Liver (tissue), 9 donors: ENCODE data around the gene DNAJB6. TPM values are rescaled to one million over a fixed set of nuclear protein-coding genes. Genes with fewer than 3 reads are reported as not detected.

Experiments used
- DNase-seq: peaks from one replicate; pipeline ENCODE4 v3.0.0-alpha.2; 2017; ENCODE audit warnings: low spot score
- H3K27ac ChIP-seq, 2 donors: one replicate each; pipeline ENCODE4 v1.7.0; 2013; ENCODE audit warnings: inconsistent platforms in 2 of 2, low read length in 2 of 2, control low read depth in 1 of 2, low read depth in 1 of 2, mild to moderate bottlenecking in 1 of 2
- H3K27me3 ChIP-seq, 4 donors: one replicate each; pipeline versions ENCODE4 v1.6.1 to v1.7.0; 2013; ENCODE audit warnings: low read length in 3 of 4, inconsistent platforms in 1 of 4, mild to moderate bottlenecking in 1 of 4, moderate library complexity in 1 of 4; ENCODE audit not compliant: control insufficient read depth in 4 of 4, insufficient read depth in 4 of 4
- H3K36me3 ChIP-seq, 4 donors: one replicate each; pipeline versions ENCODE4 v1.6.1 to v1.7.0; 2013; ENCODE audit warnings: low read length in 3 of 4, mild to moderate bottlenecking in 3 of 4, low read depth in 1 of 4, moderate library complexity in 1 of 4; ENCODE audit not compliant: control insufficient read depth in 4 of 4, insufficient read depth in 3 of 4
- H3K4me1 ChIP-seq, 4 donors: one replicate each; pipeline versions ENCODE4 v1.6.1 to v1.7.0; 2013; ENCODE audit warnings: low read length in 3 of 4, mild to moderate bottlenecking in 3 of 4, moderate library complexity in 1 of 4; ENCODE audit not compliant: control insufficient read depth in 4 of 4, insufficient read depth in 4 of 4
- H3K4me3 ChIP-seq, 3 donors: one replicate each; pipeline versions ENCODE4 v1.6.1 to v1.7.0; 2013; ENCODE audit warnings: low read length in 3 of 3, control low read depth in 1 of 3, low read depth in 1 of 3, mild to moderate bottlenecking in 1 of 3
- H3K9ac ChIP-seq, 2 donors: one replicate each; pipeline ENCODE4 v1.7.0; 2013; ENCODE audit warnings: low read length in 2 of 2, mild to moderate bottlenecking in 2 of 2, moderate library complexity in 2 of 2, control low read depth in 1 of 2, low read depth in 1 of 2
- H3K9me3 ChIP-seq, 4 donors: one replicate each; pipeline versions ENCODE4 v1.6.1 to v1.7.0; 2013; ENCODE audit warnings: low read length in 3 of 4; ENCODE audit not compliant: control insufficient read depth in 4 of 4
- ATF3 ChIP-seq: IDR thresholded peaks from 2 replicates; pipeline ENCODE4 v1.6.1; 2016; ENCODE audit warnings: antibody characterized with exemption
- CTCF ChIP-seq: fragments of 150-350 bp; IDR thresholded peaks from 2 replicates; pipeline ENCODE4 v1.5.1; 2017; ENCODE audit warnings: improper control_type of control experiment, low read depth, low read length; ENCODE audit not compliant: missing input control
- EGR1 ChIP-seq, 2 donors: IDR thresholded peaks; 2 replicates each; pipeline ENCODE4 v1.6.1; 2016 to 2018; ENCODE audit warnings: antibody characterized with exemption in 2 of 2, low read depth in 2 of 2
- FOXA1 ChIP-seq: IDR thresholded peaks from 2 replicates; pipeline ENCODE4 v1.6.1; 2016; ENCODE audit warnings: antibody characterized with exemption
- FOXA2 ChIP-seq: IDR thresholded peaks from 2 replicates; pipeline ENCODE4 v1.6.1; 2016; ENCODE audit warnings: antibody characterized with exemption
- GABPA ChIP-seq, 2 donors: IDR thresholded peaks in 1 of 2; conservative IDR thresholded peaks in 1 of 2; 2 replicates each; pipeline ENCODE4 v1.6.1; 2016; ENCODE audit warnings: antibody characterized with exemption in 2 of 2, mild to moderate bottlenecking in 1 of 2, moderate library complexity in 1 of 2
- HNF4A ChIP-seq, 2 donors: conservative IDR thresholded peaks; 2 replicates each; pipeline ENCODE4 v1.6.1; 2016; ENCODE audit warnings: antibody characterized with exemption in 2 of 2, mild to moderate bottlenecking in 2 of 2
- HNF4G ChIP-seq: IDR thresholded peaks from 2 replicates; pipeline ENCODE4 v1.6.1; 2016; ENCODE audit warnings: antibody characterized with exemption
- JUND ChIP-seq, 2 donors: IDR thresholded peaks; 2 replicates each; pipeline ENCODE4 v1.6.1; 2016; ENCODE audit warnings: antibody characterized with exemption in 2 of 2
- MAX ChIP-seq: IDR thresholded peaks from 2 replicates; pipeline ENCODE4 v1.6.1; 2016; ENCODE audit warnings: antibody characterized with exemption
- NR2F2 ChIP-seq: IDR thresholded peaks from 2 replicates; pipeline ENCODE4 v1.6.1; 2016; ENCODE audit warnings: antibody characterized with exemption
- RAD21 ChIP-seq, 2 donors: IDR thresholded peaks; 2 replicates each; pipeline ENCODE4 v1.6.1; 2016; ENCODE audit warnings: antibody characterized with exemption in 2 of 2, mild to moderate bottlenecking in 2 of 2
- REST ChIP-seq: IDR thresholded peaks from 2 replicates; pipeline ENCODE4 v1.6.1; 2016; ENCODE audit warnings: antibody characterized with exemption, mild to moderate bottlenecking
- RXRA ChIP-seq, 2 donors: IDR thresholded peaks; 2 replicates each; pipeline ENCODE4 v1.6.1; 2017 to 2018; ENCODE audit warnings: antibody characterized with exemption in 2 of 2, mild to moderate bottlenecking in 1 of 2
- SP1 ChIP-seq: IDR thresholded peaks from 2 replicates; pipeline ENCODE4 v1.6.1; 2018; ENCODE audit warnings: antibody characterized with exemption, mild to moderate bottlenecking
- TAF1 ChIP-seq: conservative IDR thresholded peaks from 2 replicates; pipeline ENCODE4 v1.6.1; 2016; ENCODE audit warnings: antibody characterized with exemption, mild to moderate bottlenecking
- YY1 ChIP-seq: IDR thresholded peaks from 2 replicates; pipeline ENCODE4 v1.6.1; 2016; ENCODE audit warnings: antibody characterized with exemption, mild to moderate bottlenecking
- ZBTB33 ChIP-seq: IDR thresholded peaks from 2 replicates; pipeline ENCODE4 v1.6.1; 2016; ENCODE audit warnings: antibody characterized with exemption
- WGBS: extraction: QIAGEN DNeasy Blood & Tissue Kit; methylation state at CpG from one replicate; pipeline ENCODE4 v1.1.7; 2013; 5-methylcytosine and 5-hydroxymethylcytosine counted together
- polyA plus RNA-seq, 2 donors: library from polyadenylated mRNA; stranded (reverse) in 1 of 2; unstranded in 1 of 2; fragments of 200-250 nt in 1 of 2; fragments of >200 nt in 1 of 2; fragmentation: Nextera tagmentation in 1 of 2; extraction: Ambion mirVana in 1 of 2; gene quantifications; one replicate each; pipeline versions ENCODE4 v1.2.1 to v1.2.3, GENCODE V29; 2013 to 2015
- total RNA-seq, 2 donors: library from RNA; depleted of rRNA; stranded (reverse); fragments of >200 nt; gene quantifications; one replicate each; pipeline ENCODE4 v1.2.3, GENCODE V29; 2014
- donor health status: healthy.
- donor health status: healthy.
- donor health status: healthy.
- donor health status: healthy.
- donor health status: healthy.

The DNAJB6 gene
- total and polyA plus RNA-seq, 4 donors, result 26.5 to 46.6 (median 42.4) TPM

- no peaks in the 10 kb centered on the region for H3K36me3 ChIP-seq
- no peaks in the 10 kb centered on the region for H3K9me3 ChIP-seq
- no peak overlapping the region for H3K9ac ChIP-seq
- no peak overlapping the region for H3K27ac ChIP-seq
- TF ChIP-seq FOXA2 (no peak), JUND (IDR thresholded peaks at IDR 0.05) (no peak), RXRA (IDR thresholded peaks at IDR 0.05) (no peak)
- 73% methylated on average over 11 of the region's 11 CpGs for WGBS
- H3K27me3 ChIP-seq, result no peaks in the 10 kb centered on the region
- no peak overlapping the region for H3K4me3 ChIP-seq
- no peaks in the 10 kb centered on the region for H3K4me1 ChIP-seq
- no peak for DNase-seq
These were observed 123.9 kb downstream of the DNAJB6 start for GRCh38 chr7:157460721-157461120.

GRCh38 chr7:157461573-157462418, 125.0 kb downstream of the DNAJB6 start:
- no peak for DNase-seq
- Histone ChIP-seq H3K36me3 (no peaks in the 10 kb centered on the region), H3K9me3 (no peaks in the 10 kb centered on the region), H3K27me3 (no peaks in the 10 kb centered on the region), H3K27ac (no peak overlapping the region), H3K9ac (no peak overlapping the region), H3K4me1 (no peaks in the 10 kb centered on the region), H3K4me3 (no peak overlapping the region)
- TF ChIP-seq NR2F2 (no peak), REST (no peak), YY1 (no peak), RXRA (IDR thresholded peaks at IDR 0.05) (no peak), HNF4G (no peak), RAD21 (IDR thresholded peaks at IDR 0.05) (no peak), JUND (IDR thresholded peaks at IDR 0.05) (no peak), CTCF (no peak), FOXA2 (no peak), SP1 (no peak), TAF1 (no peak), FOXA1 (no peak), HNF4A (conservative IDR thresholded peaks at IDR 0.05) (no peak), GABPA (IDR thresholded peaks at IDR 0.05 in 1 of 2, conservative IDR thresholded peaks at IDR 0.05 in 1 of 2) (no peak), ZBTB33 (no peak), EGR1 (IDR thresholded peaks at IDR 0.05; ENCODE audit: low read depth in 2 of 2) (no peak), ATF3 (no peak), MAX (no peak)
- WGBS, result 52% methylated on average over 12 of the region's 12 CpGs
